Measurements from ENCODE around the gene OTOG. TPM values are rescaled to one million over a fixed set of nuclear protein-coding genes. Genes with fewer than 3 reads are reported as not detected.

OTOG gene
- total and polyA plus RNA-seq, 2 donors (not counting 1 experiment from before 2014, with no cell fraction given) = not detected

DNA sequence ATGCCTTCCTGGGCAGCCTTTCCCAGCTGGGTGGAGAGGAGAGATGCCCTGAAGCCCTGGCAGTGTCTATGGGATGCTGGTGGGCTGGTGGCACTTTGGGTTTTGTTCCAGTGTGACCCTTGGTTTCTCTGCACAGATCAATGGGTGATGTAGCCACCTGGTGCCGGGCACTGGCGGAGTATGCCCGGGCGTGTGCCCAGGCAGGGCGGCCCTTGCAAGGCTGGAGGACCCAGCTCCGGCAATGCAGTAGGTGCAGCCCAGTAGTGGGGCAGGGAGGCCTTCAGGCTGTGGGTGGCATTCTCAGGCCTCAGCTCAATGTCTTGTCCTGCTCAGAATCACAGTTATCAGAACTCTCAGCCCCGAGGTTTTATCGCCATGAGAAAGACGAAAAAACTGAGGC lies 11.9 kb downstream of the OTOG start:
- Histone ChIP-seq H3K27ac (ENCODE audit: low read length in 2 of 2) (no peak overlapping the region), H3K4me3 (ENCODE audit: control extremely low read depth in 1 of 5, extremely low read depth in 1 of 5, insufficient read depth in 1 of 5, low read depth in 2 of 5, low read length in 4 of 5) (no peak overlapping the region), H4K20me1 (ENCODE audit: control insufficient read depth, insufficient read depth, low read length, poor library complexity, severe bottlenecking) (no peaks in the 10 kb centered on the region), H2AFZ (ENCODE audit: insufficient read depth, low read depth, low read length, poor library complexity, severe bottlenecking) (no peak overlapping the region), H3K79me2 (ENCODE audit: control insufficient read depth, insufficient read depth, low read length) (no peaks in the 10 kb centered on the region), H3K9ac (ENCODE audit: low read length) (no peak overlapping the region), H3K4me2 (replicated peaks; ENCODE audit: low read depth, low read length, poor library complexity, severe bottlenecking) (no peak overlapping the region), H3K9me3 (ENCODE audit: control extremely low read depth in 1 of 3, control insufficient read depth in 2 of 3, insufficient read depth in 1 of 3, low read length in 2 of 3) (no peaks in the 10 kb centered on the region), H3K36me3 (replicated peaks in 1 of 2; ENCODE audit: control extremely low read depth in 1 of 2, control insufficient read depth in 1 of 2, extremely low read depth in 1 of 2, insufficient read depth in 2 of 2, low read length in 1 of 2) (no peaks in the 10 kb centered on the region), H3K27me3 (replicated peaks in 1 of 4; ENCODE audit: control extremely low read depth in 1 of 4, control insufficient read depth in 3 of 4, insufficient read depth in 4 of 4, low read length in 3 of 4) (no peaks in the 10 kb centered on the region), H3K4me1 (ENCODE audit: control insufficient read depth in 2 of 2, insufficient read depth in 2 of 2, low read length in 2 of 2) (no peaks in the 10 kb centered on the region)
- 97% methylated on average over 9 of the region's 9 CpGs for WGBS (ENCODE audit: insufficient coverage)
- intact Hi-C loops (cut with micrococcal nuclease) = no loop called here
- DNase-seq (no peak), ATAC-seq (ENCODE audit: low read depth) (no peak)
- Mint-ChIP-seq H3K4me3 (no peak overlapping the region), H3K27me3 (peaks cover 24% of the 10 kb centered on the region), H3K27ac (no peak overlapping the region), H3K9me3 (ENCODE audit: insufficient read depth) (no peaks in the 10 kb centered on the region), H3K4me1 (no peaks in the 10 kb centered on the region)
- ChIA-PET CTCF (no interaction called here), POLR2A (no interaction called here)
- no peak for TF ChIP-seq EZH2 (IDR thresholded peaks at IDR 0.05; ENCODE audit: borderline replicate concordance, insufficient read depth, low read depth, low read length, poor library complexity, severe bottlenecking)
- TF ChIP-seq, protein P1, sequence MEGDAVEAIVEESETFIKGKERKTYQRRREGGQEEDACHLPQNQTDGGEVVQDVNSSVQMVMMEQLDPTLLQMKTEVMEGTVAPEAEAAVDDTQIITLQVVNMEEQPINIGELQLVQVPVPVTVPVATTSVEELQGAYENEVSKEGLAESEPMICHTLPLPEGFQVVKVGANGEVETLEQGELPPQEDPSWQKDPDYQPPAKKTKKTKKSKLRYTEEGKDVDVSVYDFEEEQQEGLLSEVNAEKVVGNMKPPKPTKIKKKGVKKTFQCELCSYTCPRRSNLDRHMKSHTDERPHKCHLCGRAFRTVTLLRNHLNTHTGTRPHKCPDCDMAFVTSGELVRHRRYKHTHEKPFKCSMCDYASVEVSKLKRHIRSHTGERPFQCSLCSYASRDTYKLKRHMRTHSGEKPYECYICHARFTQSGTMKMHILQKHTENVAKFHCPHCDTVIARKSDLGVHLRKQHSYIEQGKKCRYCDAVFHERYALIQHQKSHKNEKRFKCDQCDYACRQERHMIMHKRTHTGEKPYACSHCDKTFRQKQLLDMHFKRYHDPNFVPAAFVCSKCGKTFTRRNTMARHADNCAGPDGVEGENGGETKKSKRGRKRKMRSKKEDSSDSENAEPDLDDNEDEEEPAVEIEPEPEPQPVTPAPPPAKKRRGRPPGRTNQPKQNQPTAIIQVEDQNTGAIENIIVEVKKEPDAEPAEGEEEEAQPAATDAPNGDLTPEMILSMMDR (IDR thresholded peaks at IDR 0.05) = no peak

DNA sequence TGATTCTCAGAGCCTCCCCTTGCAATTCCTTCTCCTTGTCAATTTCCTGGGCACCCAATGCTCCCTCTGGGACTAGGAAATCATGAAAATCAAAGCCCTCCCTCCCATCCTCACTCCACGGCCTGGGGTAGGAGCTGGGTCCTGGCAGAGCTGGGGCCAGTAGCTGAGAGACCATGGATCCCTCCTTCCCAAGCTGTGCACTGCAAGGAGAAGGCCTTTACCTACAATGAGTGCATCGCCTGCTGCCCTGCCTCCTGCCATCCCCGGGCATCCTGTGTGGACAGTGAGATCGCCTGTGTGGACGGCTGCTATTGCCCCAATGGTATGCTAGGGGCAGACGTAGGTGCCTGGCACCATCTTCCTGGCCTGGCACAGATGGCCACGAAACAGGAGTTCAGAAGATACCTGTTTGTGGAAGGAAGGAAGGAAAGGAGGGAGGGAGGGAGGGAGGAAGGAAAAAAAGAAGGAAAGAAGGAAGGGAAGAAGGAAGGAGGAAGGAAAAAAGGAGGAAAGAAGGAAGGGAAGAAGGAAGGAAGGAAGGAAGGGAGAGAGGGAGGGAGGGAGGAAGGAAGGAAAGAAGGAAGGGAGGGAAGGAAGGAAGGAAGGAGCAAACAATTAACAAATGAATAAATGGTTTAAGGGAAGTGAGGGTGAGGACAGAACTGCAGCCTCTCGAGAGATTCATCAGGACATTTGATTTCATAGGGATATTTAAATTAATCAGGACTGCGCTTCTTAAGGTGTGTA lies 12.5 kb downstream of the OTOG start:
- Histone ChIP-seq H3K9me3 (ENCODE audit: control extremely low read depth in 1 of 3, control insufficient read depth in 2 of 3, insufficient read depth in 1 of 3, low read length in 2 of 3) (no peaks in the 10 kb centered on the region), H2AFZ (ENCODE audit: insufficient read depth, low read depth, low read length, poor library complexity, severe bottlenecking) (no peak overlapping the region), H3K27ac (ENCODE audit: low read length in 2 of 2) (no peak overlapping the region), H3K27me3 (replicated peaks in 1 of 4; ENCODE audit: control extremely low read depth in 1 of 4, control insufficient read depth in 3 of 4, insufficient read depth in 4 of 4, low read length in 3 of 4) (no peaks in the 10 kb centered on the region), H3K4me1 (ENCODE audit: control insufficient read depth in 2 of 2, insufficient read depth in 2 of 2, low read length in 2 of 2) (no peaks in the 10 kb centered on the region), H3K4me2 (replicated peaks; ENCODE audit: low read depth, low read length, poor library complexity, severe bottlenecking) (no peak overlapping the region), H4K20me1 (ENCODE audit: control insufficient read depth, insufficient read depth, low read length, poor library complexity, severe bottlenecking) (no peaks in the 10 kb centered on the region), H3K79me2 (ENCODE audit: control insufficient read depth, insufficient read depth, low read length) (no peaks in the 10 kb centered on the region), H3K9ac (ENCODE audit: low read length) (no peak overlapping the region), H3K4me3 (ENCODE audit: control extremely low read depth in 1 of 5, extremely low read depth in 1 of 5, insufficient read depth in 1 of 5, low read depth in 2 of 5, low read length in 4 of 5) (no peak overlapping the region), H3K36me3 (replicated peaks in 1 of 2; ENCODE audit: control extremely low read depth in 1 of 2, control insufficient read depth in 1 of 2, extremely low read depth in 1 of 2, insufficient read depth in 2 of 2, low read length in 1 of 2) (no peaks in the 10 kb centered on the region)
- DNase-seq (no peak), ATAC-seq (ENCODE audit: low read depth) (no peak)
- POLR2A ChIA-PET = no interaction called here
- H3K27ac Mint-ChIP-seq = no peak overlapping the region
- H3K4me1 Mint-ChIP-seq = no peaks in the 10 kb centered on the region
- WGBS (ENCODE audit: insufficient coverage) = 83% methylated on average over 9 of the region's 9 CpGs
- CTCF ChIA-PET = no interaction called here
- no peaks in the 10 kb centered on the region for H3K9me3 Mint-ChIP-seq (ENCODE audit: insufficient read depth)
- TF ChIP-seq EZH2 (IDR thresholded peaks at IDR 0.05; ENCODE audit: borderline replicate concordance, insufficient read depth, low read depth, low read length, poor library complexity, severe bottlenecking) = no peak
- TF ChIP-seq, protein P1 (IDR thresholded peaks at IDR 0.05) = no peak
- intact Hi-C loops (cut with micrococcal nuclease) = loop anchor here (10.0 kb wide), 1 partner anchor 65 kb away; no protein-coding TSS in a partner anchor
- H3K4me3 Mint-ChIP-seq = no peak overlapping the region
- peaks cover 24% of the 10 kb centered on the region for H3K27me3 Mint-ChIP-seq
